Stimulated activated CD4-positive, alpha-beta T cell treated with anti-CD3 and anti-CD28 coated beads, Interleukin-15, amount 100 ng/mL, for 48 hours (primary cell): ENCODE data around the gene INPP5A.
"Not testable (repeated sequence)": the region's sequence is repeated elsewhere in the genome, so short reads cannot be mapped to it uniquely, and the experiment has no call there.

Experiments
- DNase-seq, 2 donors: peaks; one replicate each; pipeline ENCODE4 v3.0.0-alpha.2; 2020; ENCODE audit warnings: low read depth in 2 of 2

INPP5A gene

DNA sequence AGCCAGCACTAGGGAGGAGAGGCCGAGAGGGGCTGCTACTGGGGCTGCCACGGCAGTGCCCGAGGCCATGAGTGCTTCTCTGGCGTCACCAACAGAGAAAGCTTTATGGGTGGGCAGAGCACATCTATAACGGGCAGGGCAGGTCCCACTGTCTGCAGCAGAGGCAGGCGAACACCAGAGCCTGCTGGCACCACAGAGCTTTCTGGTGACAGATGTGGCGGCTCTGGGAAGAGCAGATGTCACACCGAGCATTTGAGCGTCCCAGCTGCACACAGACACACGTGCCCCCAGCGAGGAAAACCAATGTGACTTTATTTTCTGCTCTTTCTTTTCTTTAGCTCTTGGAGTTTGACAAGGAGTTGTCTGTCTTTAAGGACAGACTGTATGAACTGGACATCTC is 227.8 kb downstream of the INPP5A start:
- DNase-seq: no peak

DNA sequence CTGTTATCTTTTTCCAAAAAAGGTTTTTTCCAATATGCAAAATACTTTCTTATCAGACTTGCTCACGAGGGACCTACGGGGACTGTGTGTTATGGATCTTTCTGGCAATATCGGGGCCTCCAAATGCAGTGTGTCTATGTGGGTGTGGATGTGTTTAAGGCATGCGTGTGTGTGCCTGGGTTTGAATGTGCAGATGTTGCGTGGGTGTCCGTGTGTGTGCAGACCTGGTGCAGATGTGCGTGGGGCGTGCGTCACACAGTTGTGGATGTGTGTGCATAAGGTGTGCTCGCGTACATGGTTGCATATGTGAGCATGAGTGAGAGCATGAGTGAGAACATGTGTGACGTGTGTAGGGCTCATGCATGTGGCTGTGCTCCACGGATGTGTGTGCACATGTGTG is 228.7 kb downstream of the INPP5A start:
- DNase-seq: no peak

DNA sequence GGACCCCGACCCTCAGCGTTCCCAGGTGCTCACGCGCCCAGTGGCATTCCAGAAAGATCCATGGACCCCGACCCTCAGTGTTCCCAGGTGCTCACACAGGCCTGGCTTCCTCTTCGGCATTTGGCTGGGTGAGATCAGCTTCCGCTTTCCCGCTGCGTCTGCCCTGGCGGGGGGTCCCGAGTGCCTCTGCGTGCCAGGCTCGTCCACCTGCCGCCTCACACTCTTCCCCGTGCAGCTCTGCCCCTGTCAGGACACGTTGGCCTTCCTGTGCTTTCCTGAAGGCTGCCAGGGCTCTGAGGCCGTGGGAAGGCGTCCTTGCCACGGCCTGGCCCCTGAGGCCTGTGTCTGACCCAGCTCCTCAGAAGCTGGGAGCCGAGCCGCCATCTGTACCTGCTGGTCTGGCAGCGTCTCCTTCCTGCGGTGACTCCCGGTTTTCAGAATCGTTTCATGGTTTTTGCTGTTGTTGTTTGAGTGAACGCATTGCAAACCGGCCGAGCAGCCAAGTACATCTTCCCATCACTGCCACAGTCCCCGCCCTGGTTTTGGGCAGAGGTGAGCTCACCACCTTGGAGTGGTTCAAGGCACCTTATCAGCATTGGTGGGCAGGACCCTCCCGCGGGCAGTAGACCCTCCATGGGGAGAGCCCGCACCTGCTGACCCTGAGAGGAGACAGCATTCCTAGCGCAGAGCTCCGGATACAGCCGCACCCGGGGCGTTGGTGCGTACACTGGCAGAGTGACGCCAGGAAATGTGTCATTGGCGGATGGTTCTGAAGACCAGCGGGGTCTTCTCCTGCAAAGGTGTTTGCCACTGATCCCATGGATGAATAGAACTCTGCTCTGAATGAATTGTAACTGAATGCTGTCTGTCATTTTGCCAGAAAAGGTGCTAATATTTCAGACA is 231.0 kb downstream of the INPP5A start:
- DNase-seq: no peak

DNA sequence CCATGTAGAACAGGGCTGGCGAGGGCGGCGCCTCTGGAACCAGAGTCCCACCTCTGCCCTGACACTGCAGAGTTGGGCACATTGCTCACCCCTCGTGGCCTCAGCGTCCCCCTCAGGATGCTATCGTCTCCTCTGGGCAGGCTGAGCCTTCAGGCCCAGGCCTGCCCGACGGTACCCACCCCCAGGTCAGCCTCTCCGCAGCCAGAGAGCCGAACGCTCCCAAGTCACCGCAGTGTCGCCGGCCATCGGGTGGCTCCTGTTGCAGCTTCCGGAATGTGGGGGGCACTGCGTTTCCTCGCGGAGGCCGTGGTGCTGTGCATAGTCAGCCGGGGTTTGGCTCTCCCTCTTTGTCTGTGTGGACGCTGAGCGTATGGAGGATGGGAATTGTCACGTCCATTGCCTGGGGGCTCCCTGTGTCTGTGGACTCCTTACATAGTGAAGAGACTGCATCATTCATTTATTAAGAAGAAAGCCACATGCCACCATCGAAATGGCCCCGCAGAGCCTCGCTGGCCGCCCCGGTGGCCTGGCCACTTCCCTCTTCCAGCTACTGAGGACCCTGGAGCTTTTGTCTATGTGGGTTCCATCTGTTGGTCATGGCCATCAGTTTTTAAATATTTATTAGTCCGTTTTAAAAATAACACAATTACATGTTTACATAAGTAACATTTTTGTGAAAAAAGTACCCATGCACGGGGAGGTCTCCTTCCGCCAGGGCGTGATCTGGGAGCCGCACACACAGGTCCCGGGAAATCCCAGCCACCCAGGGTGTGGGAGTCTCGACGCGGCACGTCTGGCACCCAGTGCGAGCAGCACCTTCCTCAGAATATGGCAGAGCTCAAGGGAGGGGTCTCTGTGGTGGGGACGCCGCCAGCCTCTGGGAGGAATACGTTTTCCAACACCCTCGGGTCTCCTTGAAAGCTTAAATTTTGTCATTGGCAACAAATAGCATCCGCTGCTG is 232.8 kb downstream of the INPP5A start:
- no peak for DNase-seq

DNA sequence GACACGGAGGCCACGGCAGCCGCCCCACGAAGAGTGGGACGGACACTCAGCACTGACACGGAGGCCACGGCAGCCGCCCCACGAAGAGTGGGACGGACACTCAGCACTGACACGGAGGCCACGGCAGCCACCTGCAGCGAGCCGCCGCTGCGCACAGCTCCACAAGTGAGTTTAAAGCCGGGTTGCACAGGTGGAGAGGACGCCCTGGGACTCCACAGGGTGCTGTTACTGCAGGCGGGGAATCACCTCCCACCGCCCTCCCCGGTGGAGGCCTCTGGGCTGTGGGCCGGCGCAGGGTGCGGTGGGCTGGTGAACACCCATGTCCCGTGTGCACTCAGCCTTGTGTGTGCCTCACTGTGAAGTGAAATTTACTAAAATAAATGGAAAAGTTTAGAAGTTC is 235.2 kb downstream of the INPP5A start:
- DNase-seq: not testable (repeated sequence)

DNA sequence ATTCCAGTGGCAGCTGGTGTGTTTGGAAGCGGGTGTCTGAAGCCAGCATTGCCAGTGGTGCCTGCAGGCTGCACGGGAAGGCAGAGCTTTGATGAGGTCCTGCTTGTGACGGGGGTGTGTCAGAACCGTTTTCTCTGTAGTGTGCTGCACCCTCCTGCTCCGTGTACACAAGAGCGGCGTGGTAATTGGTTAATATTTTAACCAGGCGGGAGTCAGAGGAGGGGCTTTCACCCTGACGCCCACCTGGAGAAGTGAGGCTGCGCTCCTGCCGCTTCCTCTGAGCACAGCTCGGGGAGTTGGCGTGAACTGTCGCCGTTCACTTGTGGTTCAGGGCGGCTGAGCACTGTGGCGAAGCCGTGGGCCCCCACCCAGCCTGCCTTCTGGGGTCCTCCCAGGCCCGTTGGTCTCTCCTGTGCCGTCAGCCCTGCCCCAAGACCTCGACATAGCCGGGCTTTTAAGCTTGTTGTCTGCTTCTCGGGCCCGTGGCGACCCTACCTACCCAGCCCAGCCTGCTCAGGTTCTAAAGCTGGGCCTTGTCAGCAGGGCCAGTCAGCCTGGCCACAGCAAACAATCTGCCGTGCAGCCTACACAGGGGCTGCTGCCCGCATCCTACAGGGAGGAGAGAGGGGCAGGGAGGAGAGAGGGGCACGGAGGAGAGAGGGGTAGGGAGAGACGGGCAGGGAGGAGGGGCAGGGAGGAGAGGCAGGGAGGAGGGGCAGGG is 236.8 kb downstream of the INPP5A start:
- no peak for DNase-seq

DNA sequence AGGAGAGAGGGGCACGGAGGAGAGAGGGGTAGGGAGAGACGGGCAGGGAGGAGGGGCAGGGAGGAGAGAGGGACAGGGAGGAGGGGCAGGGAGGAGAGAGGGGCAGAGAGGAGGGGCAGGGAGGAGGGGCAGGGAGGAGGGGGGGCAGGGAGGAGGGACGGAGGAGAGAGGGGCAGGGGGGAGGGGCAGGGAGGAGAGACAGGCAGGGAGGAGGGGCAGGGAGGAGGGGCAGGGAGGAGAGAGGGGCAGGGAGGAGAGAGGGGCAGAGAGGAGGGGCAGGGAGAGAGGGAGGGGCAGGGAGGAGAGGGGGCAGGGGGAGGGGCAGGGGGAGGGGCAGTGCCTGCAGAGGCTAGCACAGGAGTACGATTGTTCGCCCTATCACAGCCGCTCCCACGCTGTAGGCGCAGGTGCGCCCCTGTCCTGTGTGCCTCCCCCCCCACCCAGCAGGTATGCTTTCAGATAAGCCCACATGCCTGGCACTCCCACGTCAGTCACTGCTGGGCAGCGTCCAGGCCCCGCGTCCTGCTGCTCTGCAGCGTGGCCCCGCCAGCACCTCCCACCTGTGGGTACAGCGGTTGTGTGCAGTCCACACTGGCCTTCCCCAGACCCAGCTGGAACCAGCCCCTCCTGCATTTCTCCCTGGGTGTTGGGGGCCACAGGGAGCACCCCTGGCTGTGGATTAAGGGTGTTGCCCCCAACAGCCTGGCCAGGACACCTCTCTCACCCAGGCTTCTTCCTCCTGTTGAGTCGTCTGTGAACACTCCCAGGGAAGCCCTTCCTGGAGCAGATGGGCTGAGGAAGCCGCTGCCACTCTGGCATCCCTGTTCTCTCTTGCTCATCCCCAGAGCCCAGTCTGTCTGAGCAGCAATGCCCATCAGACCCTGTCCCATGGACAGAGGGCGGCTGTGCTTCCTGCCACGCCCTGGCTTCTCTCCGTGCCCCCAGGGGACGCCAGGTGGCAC is 237.6 kb downstream of the INPP5A start:
- no peak for DNase-seq

DNA sequence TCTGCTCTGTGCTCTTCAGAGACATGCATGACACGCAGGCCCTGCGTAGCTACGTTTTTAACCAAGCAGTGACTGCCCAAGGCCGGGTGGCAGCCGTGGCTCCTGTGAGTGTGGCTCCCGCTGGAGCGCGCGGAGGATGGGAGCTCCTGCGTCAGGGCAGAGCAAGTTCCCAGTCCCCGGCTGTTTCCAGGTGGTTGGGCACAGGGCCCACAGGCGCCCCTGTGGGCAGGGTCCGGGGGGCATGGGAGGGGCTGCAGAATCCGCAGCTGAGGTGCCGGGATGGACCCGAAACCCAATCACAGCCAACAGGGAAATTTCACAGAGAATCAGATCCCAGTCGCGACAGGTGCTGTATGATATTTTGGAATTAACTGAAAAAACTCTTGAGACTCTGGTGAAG is 238.6 kb downstream of the INPP5A start:
- DNase-seq: no peak

DNA sequence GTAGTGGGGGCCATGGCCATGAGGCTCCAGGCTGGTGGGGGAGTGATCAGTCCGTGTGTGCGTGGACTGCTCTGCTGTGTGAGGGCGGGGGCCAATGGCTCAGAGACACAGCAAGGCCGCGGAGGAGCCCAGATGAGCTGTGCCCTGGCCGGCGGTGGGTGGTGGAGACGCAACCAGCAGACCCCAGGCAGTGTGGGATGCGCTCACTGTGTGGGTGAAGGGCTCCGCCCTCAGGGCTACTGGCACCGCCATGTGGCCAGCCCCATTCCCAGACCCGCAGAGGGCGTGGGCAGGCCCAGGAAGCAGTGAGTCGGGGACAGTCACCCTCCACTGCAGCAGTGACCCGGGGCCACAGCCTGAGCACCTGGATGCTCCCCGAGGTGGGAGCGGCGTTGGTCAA is 239.2 kb downstream of the INPP5A start:
- no peak for DNase-seq

DNA sequence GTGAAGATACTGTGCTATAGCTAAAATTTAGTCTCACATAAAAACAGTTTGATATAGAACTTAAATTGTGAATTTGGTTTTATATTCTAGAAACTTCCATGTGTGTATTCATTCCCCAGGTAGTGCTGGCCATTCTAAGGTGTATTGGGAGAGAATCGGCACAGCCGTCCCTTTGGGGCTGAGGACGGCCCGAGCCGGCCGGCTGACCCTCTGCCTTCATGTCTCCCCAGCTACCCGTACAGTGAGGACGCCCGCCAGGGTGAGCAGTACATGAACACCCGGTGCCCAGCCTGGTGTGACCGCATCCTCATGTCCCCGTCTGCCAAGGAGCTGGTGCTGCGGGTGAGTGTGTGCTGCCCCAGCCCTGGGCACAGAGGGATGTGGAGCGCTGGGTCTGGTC is 239.9 kb downstream of the INPP5A start:
- no peak for DNase-seq

DNA sequence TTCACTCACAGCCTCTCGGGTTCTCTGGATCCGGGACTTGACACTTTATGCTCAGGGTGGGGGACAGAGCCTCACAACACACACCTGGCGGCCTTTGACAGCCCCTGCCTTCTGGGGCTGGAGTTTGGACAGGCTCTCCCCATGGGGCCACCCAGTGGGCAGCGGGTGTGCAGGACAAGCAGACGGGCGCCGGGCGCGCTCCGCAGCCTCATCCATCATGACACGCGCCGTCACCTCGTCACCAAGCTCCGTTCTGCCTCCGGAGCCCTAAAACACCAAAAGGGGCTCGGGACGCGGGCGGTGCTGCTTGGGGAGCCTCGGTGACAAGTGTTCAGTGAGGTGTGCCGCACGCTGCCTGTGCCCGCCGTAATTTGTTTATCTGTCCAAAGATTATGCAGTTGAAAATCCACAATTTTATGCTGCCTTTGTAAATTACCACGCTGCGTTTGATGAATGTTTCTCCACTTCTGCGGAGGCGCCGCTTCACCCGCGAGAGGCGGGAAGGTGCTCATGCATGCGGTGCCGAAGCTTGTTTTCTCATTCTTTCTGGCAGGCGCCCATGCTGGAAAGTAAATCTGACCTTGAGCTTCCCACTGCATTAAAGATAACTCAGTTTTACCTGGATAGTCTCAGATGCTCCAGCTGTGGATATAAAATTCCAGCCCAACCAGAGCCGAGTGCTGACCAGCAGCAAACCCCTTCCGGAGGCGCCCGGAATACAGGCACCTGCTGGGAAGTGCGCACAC is 242.1 kb downstream of the INPP5A start:
- no peak for DNase-seq

DNA sequence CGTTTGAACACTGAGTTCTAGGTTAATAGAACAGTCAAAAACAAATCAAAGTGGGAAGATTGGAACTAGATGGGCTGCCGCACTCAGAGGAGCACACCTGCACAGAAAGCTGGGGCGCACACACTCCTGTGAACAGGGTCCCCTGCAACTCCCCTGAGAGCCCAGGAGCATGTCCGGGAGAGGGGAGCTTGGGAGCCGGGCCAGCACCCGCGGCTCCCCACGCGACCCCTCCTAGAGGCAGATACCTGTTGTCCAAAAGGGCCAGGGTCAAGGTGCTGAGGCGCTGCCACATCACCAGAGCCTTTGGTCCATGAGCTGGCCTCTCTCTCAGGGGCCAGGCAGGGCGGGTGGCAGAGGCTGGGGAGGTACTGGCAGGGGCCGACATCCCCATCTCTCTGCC is 242.8 kb downstream of the INPP5A start:
- no peak for DNase-seq

DNA sequence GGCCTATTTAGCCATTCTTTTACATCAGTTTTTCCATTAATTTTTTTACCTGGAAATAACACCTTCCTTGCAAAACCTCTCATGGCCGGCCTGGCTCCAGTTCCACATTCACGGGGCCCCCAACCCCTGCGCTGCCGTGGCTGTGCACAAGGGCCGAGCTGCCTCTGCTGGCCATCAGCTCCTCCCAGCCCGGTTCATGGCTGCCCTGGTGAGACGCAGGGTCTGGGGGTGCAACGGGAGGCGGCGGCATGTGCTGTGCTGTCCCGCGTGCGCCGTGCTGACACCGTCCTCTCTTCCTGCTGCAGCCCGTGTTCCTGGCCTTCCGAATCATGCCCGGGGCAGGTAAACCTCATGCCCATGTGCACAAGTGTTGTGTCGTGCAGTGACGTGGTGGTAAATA is 244.0 kb downstream of the INPP5A start:
- DNase-seq: no peak

DNA sequence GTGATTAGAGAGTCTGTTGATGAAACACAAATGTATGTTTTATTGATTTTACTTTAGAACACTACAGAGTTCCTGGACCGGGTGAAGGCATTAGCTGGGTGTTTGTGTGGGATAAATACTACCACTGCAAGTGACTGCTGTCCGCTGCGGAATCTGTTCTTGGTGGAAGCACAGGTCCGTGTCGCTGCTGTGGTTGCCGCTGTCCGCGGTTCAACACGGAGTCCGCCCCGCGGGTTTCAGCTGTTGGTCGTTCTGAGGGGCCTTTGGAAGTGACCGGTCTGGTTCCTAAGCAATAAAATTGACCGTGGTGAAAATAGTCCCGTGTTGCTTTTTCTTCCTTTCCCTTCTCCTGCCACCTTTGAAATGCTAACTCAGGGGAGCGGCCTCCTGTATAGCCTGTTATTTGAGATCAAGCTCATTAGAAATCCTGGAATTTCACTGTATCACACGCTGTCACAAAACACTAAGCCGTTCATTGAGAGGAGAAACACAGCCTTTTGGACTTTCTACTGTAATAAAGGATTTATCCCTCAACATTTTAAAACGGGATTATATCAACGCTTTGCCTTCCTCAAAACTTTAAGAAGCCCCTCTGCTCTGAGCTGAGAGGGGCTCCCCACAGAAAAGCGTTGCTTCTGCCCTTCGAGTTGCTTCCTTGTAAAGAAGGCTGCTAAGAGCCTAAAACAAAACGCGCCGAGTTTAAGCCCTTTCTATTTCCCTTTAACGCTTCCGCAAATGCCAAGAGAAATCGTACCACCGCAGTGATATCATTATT is 245.8 kb downstream of the INPP5A start:
- DNase-seq: no peak

DNA sequence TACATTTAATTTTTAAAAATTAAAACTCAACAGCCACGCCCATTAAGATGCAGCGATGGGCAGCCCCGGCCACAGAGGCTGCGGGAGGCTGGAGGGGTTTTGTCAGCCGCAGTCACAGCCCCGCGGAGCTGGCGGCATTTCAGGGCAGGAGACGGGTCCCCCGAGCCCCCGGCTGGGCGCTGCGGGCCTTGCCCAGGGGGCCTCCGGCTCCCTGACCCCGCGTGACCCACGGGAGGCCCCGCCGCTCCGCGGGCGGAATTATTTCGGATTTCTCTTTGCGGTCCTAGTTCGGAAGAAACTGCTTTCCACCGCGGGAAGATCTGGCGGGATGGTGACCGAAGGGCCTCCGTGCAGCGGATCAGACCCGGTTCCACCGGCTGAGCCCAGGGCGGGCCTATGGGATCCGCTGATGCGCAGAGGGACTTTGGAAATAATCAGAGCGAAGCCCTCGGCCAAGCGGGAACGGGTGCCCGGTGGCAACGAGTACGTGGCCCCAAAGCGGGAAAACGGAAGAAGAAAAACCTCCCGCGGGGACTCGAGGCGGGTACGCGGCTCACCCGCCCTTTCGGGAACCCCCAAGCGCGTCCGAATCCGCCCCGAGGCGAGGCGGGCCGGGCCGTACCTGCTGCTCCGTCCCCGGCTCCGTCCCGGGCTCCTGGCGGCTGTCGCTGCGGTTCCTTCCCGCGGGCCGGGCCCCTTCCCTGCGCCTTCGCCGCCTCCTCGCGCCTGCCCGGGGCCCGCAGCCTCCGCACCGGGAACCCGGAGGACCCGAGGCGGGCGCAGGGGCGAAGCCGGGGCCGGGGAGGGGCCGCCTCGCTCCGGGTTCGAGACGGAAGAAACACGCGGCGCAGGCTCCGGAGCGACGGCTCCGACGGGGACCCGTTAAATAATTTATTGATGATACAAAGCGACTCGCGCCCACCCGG is 246.6 kb downstream of the INPP5A start:
- DNase-seq: no peak

DNA sequence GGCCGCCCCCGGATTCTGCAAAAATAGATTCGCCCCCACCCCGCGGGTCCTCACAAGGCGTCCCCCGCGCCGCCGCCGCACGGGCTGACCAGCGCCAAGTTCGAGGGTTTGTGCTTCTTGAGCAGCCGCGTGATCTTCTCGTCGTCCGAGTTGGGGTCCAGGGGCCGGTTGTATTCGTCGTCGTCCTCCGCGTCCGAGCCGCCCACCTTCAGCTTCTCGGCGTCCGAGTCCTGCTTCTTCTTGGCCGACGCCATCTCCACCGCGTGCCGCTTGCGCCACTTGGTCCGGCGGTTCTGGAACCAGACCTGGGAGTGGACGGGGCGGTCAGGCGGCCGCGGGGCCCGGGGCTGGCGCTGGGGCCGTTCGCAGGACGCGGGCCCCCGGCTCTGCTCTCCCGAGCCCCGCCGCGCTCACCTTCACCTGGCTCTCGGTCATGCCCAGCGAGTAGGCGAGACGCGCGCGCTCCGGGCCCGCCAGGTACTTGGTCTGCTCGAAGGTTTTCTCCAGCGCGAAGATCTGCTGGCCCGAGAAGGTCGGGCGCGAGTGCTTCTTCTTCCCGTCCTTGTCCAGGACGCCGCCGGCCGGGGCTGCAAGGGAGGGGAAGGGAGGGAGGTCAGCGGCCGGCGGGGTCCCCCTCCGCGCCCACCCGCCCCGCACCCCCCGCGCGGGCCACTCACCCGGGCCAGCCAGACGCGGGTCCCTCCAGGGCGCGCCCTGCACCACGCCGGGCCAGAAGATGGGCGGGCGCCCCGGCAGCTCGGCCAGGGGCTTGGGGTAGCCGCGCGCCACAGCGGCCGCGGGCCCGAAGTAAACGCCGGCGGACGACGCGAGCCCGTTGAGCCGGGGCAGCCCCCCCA is 247.5 kb downstream of the INPP5A start:
- no peak for DNase-seq

DNA sequence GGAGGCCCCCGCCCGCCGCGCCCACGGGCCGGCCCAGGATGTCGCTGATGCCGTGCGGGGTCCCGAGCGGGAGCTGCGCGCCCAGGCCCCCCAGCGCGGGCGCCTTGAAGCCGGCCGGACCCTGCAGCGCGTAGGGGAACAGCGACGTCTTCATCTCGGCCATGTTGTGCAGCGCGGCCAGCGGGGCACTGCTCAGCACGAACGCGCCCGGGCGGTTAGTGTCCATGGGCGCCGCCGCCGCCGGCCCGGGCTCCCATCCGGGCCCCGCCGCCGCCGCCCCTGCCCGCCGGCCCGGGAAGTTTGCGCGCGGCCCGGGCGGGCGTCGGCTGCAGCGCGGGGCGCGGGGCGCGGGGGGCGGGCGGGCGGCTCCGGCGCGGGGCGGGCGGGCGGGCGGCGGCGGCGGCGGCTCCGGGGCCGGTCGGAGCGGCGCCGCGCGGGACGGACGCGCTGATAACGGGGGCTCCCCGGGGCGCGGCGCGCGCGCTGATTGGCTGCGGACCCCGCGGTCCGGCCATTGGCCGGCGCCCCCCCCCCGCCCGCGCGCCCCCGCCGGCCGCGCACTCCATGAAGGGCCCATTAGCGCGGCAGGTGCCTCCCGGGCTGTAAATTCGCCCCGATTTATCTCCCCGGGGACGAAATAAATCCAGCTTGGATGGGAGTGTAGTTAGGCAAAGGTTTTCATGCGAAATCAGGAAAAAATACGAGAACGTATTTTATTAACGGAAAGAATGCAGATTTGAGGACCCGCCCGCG is 248.3 kb downstream of the INPP5A start, which contains the start of gene NKX6-2:
TSS of gene NKX6-2 (minus strand) at position 425 of the 753 bp plus-strand sequence. CDS start at position 226, 199 bp downstream.
- DNase-seq: no peak
